Epithelial cell of prostate (primary cell): Measurements from ENCODE around the gene HCN4.
"Not testable (repeated sequence)": the region's sequence is repeated elsewhere in the genome, so short reads cannot be mapped to it uniquely, and the experiment has no call there.

ENCODE experiments used
- DNase-seq: peaks from one replicate; pipeline ENCODE4 v3.0.0-alpha.2; 2011; ENCODE audit warnings: low read depth, low spot score
- H3K27ac ChIP-seq: fragments of 450-650 bp; 2 replicates; pipeline ENCODE4 v1.5.1; 2017; ENCODE audit warnings: mild to moderate bottlenecking

Gene HCN4

DNA sequence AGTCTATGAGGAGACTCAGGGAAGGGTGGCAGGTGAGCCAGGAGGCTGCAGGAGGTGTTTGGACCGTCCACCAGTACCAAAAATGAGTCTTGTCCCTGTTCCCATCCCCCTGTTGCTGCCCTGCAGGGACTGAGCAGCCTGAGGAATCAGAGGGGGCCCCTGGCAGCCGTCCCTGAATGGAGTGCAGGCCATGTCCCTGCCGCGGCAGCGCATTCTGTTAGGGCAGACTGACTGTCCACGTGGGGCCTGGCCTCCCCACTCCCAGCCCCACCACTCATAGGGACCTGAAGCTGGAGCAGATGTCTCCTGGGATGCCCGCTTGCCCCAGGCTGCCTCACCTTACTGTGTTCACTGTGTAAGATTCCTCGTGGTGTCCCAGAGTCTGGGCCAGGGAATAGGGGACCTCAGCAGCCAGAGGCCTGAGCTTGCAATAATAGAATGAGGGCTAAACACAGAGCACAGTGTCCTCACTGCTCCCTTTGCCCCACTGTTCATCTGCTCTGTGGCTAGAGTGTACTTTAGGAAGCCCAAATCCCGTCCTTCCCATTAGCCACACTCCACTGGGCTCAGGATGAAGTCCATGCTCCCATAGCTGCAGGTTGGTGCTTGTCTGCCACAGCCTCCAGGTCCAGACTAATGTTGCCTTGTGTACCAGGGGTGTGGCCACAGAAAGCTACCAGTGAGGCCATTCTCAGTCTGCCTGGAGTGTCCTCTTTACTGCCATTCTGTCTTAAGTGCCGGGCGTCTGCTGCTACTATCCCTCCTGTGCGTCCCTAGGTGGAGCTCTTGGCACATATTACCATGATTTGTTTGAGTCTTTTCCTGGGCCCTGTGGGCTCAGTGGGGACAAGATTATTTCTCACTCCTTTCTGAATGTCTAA lies 63.2 kb downstream of the HCN4 start:
- H3K27ac ChIP-seq = no peak overlapping the region
- peak; percentile 50 for DNase-seq

DNA sequence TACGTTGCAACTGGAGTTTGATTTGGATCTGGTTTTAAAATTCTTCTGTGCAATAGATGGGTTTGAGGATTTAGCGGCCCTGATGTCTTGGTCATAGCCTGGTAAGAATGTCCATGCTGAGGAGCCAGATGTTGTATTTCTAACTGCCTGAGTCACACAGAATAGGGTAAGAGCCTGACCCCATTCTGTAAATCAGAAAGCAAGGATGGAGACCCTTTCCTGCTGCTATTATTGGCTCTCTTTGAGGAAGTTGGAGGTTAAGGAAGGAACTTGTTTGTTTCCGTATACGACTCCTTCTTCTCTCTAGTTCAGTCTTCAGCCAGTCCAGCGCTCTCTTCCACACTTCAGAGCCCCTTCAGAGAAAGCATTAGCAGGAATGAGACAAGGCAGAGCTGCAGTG lies 65.1 kb downstream of the HCN4 start:
- H3K27ac ChIP-seq = no peak overlapping the region
- DNase-seq = no peak

DNA sequence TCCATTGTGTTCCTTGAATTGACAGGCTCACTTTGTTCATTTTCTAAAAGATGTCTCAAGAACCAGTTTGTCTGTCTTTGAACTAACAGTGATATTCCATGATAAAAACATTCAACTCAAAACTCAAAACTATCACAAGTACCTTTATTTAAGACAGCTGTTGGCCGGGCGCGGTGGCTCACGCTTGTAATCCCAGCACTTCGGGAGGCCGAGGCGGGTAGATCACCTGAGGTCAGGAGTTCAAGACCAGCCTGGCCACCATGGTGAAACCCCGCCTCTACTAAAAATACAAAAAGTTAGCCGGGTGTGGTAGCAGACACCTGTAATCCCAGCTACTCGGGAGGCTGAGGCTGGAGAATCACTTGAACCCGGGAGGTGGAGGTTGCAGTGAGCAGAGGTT lies 68.5 kb downstream of the HCN4 start:
- H3K27ac ChIP-seq, DNase-seq: not testable (repeated sequence)

DNA sequence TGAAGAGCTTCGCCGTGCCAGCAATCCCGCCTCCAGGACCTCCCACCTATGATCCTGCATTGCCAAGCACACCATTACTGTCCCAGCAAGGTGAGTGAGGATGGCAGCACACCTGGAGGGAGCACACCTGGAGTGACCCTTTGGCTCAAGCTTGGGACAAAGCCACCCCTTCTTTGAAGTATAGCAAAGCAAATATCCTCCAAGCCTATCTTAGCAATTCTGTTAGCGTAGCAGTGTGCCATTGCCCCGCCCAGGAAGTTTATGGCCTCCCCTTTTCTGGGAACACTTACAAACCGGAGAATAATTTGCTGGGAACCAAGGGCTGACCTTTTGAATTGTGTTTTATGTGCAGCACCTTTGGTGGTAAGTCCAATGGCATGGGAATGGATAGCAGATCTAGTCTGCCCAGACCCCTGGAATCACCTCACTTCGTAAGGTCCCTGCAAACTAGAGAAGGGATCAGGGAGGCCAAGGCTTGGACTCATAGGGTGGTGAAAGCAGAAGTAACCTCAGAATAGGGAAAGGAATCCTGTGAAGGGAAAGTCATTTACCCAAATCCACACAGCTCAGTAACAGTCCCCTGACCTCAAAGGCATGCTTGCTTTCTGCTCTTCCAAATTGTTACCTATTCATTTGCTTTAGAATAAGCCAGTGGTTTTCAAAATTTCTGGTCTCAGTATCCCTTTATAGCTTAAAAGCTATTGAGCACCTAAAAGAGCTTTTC lies 70.1 kb downstream of the HCN4 start:
- H3K27ac ChIP-seq = no peak overlapping the region

DNA sequence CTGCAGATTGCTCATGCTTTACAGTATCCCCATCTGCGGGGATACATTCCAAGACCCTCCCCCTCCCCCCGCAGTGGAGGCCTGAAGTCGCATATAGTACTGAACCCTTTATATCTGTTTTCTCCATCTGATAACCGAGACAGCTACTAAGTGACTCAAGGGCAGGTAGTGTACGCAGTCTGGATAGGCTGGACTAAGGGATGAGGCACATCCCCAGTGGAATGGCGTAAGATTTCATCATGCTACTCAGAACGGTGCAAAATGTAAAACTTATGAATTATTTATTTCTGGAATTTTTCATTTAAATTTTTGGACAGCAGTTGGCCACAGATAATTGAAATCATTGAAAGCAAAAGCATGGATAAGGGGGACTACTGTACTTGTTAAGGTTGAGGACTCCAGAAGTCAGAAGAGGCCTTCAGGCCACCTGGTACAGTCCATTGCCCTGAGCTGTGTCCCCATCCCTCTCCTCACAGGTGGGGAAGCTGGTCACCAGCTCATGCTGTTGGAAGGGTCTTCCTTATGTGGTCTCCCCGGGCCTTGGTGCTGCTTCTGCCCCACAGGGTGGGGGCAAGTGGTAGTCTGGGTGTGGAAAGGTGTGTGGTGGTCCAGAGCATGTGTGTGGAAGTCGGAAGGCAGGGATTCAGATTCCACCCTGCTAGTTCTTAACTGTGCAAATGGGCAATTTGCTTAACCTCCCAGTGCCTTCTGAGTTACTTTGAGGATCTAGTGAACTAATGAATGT lies 72.0 kb downstream of the HCN4 start:
- DNase-seq = no peak
- no peak overlapping the region for H3K27ac ChIP-seq

More for the DNA sequence above, 70.1 kb downstream of the HCN4 start:
- DNase-seq = no peak

DNA sequence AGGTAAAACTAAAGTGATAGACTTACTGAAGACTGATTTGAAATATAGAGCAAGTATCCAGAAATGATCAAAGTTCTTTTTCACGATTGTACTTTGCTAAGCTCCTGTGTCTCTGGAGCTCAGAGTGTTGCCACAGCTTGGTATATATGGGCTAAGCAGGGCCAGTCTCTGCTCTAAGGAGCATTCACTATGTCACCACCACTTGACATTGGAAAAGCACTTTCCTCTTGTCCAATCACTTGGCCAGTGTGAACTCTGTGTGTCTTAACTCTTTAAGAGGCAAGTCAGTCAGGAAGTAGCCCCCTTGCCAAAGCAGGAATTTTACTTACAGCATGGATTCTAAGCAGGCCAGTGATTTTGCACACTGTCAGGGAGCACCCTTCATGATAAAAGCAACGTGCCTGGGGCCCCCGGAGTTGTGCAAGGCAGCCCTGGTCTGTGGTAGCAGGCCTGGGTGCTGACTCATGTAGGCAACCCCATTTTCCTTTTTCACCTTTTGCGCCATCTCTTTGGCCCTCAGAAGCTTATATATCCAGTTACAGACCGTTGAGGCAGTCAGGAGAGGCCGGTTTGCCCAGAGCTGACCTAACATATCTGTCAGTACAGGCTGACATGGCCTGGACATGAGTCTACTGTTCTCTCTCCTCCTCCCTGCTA lies 73.0 kb downstream of the HCN4 start:
- no peak overlapping the region for H3K27ac ChIP-seq
- DNase-seq = no peak

DNA sequence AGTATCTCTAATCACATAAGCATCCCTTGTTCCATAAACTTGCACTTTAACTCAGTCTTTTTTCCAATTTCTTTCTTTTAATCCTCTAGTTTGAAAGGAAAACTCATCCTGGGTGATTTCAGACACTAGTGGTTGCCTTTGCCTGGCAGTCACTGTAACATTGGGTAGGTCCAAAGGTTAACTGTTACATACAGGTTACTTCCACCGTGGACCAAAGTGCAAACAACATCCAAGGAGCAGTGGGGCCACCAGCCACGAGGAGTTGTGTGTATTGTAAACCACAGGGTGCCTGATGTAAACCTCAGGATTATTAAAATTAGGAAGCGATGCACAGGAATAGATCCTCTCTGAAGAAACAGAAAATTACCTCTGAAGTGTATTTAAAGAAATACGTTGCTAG lies 75.0 kb downstream of the HCN4 start:
- H3K27ac ChIP-seq = no peak overlapping the region
- no peak for DNase-seq

DNA sequence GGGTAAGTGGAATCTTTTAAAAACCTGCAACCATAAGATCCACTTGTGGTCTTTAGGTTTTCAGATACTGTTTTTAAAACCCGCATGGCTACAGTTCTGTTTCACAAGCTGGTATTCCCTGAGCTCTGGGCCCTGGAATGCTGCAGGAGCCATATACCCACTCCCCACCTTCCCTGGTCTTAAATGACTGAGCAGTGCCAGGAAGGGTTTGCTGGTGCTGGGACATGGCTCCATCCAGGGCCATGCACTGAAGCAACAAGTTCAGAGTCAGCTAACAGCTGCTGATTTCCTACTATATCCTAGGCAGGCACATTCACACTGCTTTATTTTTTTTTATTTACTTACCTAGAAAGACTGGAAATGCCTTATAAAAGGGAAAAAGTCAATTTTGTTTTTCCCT lies 77.3 kb downstream of the HCN4 start:
- no peak overlapping the region for H3K27ac ChIP-seq
- no peak for DNase-seq

DNA sequence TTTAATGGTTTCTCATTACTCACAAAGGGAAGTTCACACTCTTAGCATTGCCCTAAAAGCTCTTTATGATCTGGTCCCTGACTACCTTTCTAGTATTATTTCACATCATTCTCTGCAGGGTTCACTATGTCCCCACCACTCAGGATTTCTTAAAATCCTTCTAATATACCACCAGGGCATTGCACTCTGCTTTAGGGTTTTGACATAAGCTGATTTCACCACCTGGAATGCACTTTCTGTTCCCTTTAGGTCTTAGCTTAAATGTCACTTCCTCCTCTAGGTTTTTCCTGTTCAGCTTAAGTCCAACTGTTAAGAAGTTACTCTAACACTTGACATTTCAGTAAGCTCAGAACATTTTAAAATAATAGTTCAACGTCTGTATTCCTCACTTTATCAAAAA lies 81.7 kb downstream of the HCN4 start:
- H3K27ac ChIP-seq = no peak overlapping the region
- DNase-seq = no peak

DNA sequence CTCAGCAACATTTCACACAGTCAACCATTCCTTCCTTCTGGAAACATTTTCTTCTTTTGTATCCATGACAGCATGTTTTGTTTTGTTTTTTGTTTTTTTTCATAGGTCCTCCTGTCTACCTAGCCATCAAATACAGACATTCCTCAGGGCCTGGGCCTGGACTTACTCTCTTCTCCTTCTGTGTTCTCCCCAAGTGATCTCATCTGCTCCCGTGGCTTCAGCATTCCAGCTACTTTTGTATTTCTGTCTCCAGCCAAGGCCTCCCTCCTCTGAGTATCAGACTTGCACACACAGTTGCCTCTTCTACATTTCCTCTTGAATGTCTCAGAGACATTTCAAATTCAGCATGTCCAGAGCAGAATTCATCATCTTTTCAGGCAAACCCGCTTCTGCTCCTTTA lies 82.4 kb downstream of the HCN4 start:
- H3K27ac ChIP-seq = no peak overlapping the region
- no peak for DNase-seq

DNA sequence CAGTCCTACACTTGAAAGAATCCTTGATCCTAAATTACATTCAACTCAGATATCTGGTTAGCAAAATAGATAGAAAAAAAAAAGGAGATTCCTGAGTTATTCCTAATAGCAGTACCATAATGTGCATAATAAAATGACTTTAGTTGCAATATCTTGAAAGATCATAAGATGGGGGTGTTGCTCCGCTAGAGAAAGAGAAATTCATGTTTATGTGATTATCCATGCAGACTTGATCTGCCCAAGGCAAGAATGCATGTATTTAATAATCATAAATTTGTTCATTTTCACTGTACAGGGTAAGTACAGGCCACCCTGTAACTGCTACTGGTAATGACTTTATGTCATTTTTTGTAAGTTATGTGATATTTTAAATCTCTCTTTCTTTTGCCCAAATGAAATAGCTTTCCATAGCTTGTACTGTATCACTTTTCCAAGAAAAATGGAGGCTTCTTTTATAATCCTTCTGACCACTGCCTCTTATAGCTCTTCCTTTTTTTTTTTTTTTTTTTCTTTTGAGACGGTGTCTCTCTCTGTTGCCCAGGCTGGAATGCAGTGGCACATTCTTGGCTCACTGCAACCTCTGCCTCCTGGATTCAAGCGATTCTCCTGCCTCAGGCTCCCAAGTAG lies 84.6 kb downstream of the HCN4 start:
- DNase-seq = no peak
- no peak overlapping the region for H3K27ac ChIP-seq

DNA sequence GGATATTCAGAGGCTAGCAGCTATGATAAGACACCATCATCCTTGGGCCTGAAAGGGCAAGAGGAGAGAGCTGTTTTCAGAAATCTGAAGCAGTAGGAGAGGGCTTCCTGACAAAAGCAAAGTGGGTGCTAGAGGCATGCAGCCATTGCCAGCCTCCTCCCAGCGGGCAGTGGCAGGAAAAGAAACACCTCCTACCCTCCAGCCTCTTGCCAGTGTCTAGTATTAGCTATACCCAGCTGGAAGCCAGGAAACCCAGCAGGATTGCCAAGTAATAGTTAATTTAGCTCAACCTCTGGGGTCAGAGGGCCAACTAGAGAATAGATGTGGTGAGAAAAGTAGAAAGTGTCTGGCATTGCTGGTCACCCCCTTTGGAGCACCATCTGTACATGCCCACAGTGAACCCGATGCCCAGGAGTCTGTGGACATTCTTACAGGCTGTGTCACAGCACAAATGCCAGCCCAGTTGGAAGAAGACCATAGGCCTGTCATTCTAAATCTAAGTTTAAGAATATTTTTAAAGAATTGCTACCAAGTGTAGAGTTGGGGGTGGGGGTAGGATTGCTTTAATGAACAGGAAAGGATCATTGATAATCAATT lies 85.3 kb downstream of the HCN4 start:
- no peak for DNase-seq
- no peak overlapping the region for H3K27ac ChIP-seq

DNA sequence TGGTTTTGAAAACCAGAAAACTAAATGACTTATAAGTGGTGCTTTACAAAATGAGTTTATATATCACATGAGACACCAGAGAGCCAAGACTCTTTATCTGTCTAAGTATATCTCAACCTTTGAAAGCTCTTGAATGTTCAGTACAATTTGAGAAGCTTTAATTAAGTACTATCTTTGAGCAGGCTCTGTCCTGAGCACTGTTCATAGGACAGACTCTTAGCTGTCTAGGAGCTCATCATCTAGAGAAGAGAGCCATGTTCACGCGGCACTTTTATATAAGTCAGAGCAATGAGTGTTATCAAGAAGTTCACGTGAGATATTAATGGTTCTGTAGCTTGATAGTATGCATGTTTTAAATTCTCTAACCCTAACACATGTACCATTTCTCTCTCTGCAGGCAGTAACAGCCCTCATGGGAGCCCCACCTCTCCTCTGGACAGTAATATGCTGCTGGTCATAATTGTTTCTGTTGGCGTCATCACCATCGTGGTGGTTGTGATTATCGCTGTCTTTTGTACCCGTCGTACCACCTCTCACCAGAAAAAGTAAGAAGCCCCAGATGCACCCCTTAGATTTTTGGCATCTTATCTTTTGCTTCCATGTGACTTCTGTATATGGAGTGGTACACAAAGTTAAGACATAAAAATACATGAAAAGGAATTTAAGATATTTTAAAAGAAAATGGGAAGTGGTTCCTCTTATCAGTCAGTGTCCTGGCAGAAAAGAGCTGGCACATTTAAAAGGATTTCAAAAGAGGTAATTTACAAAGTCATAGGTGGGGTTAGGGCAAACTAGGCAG lies 86.0 kb downstream of the HCN4 start:
- no peak overlapping the region for H3K27ac ChIP-seq
- no peak for DNase-seq

DNA sequence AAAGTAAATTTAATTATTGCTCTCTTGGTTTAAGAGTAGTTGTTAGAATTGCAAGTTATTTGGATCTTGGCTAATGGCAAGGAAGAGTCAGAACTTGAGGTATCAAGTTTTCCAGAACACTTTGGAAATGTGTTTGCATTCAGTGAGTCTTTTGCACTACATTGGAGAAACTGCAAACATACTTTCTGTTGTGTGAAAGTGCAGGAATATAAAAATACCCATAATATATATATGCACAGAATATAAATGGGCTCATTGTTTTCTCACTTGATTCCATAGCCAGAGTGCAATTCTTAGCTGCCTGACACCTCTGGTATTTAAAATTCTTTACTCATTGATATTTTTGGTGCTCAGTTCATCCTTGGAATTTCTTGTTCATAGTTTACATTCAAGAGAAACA lies 92.9 kb downstream of the HCN4 start:
- no peak overlapping the region for H3K27ac ChIP-seq
- no peak for DNase-seq

DNA sequence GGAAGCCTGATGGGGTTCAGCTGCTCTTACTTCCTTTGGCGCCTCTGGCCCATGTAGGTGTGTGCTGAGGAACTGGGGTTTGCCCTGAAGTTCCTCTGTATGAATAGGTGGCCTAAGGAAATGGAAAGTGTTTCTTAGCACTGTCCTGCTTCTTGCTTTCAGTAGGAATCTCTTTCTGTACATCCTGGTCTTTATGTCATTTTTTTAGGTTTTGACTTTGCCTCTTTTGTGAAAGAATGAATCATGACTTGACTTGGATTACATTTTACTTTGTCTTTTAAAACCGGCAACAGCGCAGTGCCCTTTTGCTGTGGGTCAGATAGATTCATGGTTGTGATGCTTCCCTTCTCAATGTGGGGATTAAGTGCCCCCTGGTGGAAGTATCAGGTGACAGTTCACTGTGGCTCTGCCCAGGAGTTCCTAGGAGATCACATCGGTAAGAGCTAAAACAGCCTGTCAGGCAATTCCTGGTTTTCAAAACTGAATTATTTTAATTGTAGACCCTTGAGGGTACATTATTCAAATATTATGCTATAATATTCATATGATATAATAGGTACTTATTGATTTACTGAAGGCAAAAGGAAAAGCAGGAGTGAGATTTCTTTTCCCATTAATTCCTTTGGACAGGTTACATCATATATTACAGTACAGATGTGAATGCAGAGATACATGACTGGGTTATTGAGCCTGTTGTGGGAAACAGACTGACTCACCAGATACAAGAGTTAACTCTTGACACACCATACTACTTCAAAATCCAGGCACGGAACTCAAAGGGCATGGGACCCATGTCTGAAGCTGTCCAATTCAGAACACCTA lies 95.4 kb downstream of the HCN4 start:
- H3K27ac ChIP-seq = no peak overlapping the region
- DNase-seq = no peak

DNA sequence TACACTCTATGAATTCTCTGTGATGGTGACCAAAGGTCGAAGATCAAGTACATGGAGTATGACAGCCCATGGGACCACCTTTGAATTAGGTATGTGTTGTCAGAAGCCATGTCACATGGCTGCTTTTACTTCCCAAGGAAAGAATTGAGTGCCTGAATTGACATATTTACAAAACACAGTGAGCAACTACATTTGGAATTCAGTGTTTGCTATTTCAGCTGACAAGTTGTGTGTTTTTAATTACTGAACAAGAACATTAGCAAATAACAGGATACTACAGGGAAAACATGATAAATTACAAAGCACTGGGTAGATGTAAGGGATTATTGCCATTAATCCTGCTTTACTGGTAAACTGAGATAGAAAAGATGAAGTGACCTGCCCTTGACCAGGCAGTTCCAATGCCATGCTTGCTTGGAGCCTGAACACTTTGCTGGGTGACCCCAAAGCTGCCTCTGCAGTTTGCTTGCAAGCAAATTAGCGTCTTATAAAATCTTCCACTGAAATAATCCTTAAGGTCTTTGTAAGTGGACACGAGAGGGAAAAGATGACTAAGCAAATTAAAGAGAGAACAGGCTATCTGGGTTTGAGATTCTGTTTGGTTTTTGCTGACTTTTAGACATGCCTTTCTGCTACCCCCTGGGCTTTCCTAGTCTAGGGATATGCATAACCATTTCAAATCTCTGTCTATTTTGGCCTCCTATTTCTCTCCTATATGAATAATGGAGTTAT lies 98.2 kb downstream of the HCN4 start:
- no peak for DNase-seq
- H3K27ac ChIP-seq = no peak overlapping the region
